T-helper 2 cell (primary cell): ENCODE data around the gene UCN2.

ENCODE experiments used
- DNase-seq, 5 experiments: peaks; one replicate each; pipeline versions ENCODE4 v3.0.0 to v3.0.0-alpha.2; 2012 to 2022
- total RNA-seq, 2 donors: gene quantifications; one replicate each; lab custom pipeline; 2026; lab: John Stamatoyannopoulos, UW

Gene UCN2, protein sequence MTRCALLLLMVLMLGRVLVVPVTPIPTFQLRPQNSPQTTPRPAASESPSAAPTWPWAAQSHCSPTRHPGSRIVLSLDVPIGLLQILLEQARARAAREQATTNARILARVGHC
- total RNA-seq, result 0 reads per million in 2 donors

DNA sequence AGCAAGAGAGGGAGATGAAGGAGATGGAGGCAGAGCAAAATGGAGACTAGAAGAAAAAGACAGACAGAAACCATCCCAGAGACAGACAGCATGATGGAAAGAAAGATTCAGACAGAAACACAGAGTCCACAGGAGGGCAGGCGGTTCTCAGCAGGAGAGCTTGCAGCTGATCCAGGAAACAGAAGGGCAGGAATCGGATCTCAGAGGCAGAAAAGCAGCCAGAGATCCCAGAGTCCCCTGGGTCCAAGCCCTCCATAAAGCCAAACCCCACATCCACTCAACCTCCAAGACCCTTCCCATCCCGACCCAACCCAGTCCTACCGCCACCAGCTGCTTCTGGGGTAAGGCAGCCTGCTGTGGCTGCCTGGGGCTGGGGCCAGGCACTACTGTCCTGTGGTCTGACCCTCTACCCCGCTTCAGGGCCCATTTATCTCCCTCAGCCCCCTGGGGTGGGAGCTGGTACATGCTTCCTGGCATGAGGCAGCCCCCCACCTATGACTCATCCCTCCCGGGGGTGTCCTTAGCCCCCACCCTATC is at the start of gene UCN2:
Gene UCN2, minus strand, starts transcription at position 400 of the 537 bp plus-strand sequence. CDS start 657 bp downstream, outside the sequence.
- DNase-seq, result no peak

DNA sequence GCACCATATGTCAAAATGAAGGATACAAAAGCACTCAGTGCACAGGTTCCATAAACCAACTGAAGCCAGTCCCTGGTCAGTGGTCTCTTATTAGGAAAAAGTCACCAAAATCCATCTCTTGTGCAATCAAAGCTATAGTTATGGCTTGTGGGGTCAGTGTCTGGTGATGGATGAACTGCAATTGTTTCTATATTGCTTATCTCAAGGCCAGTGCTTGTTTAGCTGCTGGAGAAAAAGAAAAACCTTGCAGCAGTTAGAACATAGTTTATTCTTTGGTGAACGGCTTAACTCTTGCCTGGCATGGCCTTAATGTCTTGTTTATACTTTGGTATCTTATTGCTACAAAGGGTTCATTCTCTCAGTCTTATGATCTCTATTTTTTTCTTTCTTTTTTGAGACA is 48.7 kb upstream of the UCN2 start:
- no peak for DNase-seq

DNA sequence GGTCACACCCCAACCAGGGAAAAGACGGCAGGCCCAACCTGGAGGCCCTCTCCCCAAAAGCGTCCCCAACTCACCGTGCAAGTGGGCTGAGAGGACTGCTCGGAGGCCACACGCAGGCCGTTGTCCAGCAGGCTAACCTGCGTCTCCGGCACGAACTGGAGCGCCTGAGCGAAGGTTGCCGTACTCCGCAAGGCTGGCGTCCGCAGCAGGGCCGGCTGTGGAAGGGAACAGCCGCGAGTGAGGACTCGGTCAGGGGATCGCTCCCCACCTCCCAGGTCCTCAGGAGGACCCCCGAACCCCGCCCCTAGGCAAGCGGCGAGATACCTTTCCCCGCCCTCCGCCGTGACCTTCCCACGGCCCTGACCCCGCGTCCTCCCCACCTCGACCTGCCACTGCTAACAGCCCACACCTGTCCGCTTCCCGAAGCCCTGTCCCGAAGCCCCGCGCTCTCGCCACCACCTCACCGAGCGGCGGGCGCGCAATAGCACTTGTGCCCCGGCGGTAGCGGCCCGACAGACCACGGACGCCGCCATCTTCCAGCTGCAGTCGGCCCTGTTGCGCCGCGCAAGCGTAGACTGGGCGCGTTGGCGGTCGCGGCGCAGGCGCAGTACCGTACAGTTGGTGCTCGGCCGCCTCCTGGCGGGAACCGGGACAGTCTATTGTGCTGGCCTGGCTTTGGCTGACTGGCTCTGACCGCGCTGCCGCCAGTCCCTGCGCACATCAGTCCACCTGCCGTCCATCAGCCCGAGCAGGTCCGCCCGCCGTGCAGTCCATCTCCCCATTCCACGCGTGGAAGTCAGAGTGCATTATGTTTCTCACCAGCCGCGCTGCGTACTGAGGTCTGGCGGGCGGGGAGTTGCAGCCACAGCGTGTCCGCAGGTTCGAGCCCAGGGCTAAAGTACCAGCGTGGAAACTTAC is 45.8 kb upstream of the UCN2 start, which contains the start of gene UQCRC1:
Gene UQCRC1, minus strand, starts transcription at position 559 of the 918 bp plus-strand sequence. Its CDS starts 26 bp downstream, at position 533.
- peak; percentile 85 to 93 (median 87) for DNase-seq

DNA sequence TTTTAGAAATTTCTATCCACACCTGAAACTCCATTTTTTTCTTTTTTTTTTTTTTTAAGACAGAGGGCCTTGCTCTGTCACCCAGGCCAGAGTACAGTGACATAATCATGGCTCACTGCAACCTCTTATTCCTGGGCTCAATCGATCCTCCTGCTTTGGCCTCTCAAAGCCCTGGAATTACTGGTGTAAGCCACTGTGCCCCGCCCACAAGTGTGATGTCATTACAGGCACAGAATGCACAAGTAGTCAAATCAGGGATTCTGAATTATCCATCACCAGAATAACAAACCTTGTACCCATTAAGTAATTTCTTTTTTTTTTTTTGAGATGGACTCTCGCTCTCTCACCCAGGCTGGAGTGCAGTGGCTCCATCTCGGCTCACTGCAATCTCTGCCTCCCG is 43.9 kb upstream of the UCN2 start:
- no peak for DNase-seq

DNA sequence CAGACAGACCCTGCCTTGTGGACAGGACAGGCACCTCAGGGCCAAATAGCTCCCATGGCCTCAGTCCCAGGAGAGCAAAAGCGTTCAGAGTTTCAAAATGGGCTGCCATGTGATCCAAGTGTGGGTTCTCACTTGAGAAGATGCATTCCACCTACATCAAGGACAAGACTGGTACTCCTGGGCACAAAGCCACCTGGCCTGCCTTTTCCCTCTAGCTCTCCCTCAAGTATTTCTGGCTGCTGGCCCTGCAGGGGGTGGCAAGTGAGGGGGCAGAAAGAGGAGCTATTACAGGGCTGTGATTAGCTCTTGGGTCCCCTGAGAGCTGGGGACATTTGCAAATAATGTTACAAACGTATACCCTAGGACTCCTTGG is 38.0 kb upstream of the UCN2 start:
- DNase-seq, result no peak

DNA sequence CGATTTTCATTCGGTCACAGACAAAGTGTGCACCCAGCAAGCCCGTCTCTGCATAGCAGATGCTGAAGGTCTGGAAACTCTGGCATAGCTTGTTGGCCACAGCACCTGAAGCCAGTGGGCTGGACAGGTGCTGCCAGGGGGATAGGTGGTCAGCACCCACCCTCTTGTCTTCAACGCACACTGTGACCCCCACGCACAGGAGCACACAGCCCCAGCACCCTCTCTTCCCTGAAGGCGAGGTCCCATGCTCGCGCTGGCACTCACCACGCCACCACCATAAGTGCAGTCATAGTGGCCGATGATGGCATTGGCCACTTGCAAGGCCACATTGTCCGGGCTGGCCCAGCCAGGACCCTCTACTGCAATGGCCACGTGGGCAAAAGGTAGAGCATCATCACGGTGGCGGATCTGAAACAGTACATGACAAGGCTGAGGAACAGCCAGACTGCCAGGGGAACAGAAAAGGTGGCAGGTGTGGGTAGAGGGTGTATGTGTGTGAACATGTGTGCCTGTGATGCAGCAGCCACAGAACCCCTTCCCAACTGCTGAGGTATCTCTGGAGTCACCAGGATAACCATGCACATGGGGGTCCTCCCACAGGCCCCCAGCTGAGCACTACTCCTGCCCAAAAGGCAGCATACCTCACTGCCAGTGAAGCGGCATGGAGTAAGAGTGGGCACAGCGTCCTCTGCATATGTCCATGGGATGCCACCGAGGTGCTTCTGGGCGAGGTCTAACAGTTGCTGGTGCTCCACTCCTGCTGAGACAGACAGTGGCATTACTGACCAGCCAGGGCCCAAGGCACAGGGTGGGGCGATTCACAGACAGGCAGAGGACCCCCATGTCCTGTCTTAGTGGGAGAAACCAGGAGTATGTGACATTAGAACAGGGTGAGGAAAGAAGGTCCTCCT is 37.4 kb upstream of the UCN2 start:
- no peak for DNase-seq

DNA sequence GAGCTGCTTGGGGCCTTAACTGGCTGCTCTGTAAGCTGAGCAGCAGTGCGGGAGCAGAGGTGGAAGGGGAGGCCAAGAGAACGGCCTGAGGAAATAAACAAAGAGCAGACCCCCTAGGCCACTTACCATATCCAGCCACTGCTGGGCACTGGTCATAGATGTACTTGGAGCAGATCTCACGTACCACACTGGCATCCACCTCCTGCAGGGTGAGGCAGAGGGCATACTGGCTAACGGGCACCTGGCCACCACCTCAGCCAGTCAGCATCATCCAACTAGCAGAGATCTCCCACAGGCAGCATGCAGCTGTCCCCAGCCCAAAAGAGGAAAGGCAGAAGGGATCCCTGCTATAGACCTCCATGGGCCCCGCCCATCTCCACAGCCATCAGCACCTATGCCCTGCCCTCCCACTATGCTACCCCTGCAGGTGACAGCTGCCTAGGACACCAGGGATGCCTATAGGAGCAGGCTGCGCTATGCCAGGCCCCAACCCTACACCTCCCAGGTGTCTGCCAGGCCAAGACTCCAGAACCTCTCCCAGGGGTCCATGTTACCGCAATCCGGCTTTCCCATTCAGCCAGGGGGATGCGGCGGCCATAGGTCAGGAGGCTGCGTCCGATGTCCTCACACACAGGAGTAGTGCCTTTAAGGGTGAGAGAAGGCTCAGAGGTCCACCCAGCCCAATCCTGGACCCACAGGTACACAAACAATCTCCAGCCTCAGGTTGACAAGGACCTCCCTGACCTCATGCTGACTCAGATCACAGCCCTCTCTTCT is 36.1 kb upstream of the UCN2 start:
- DNase-seq, result no peak

DNA sequence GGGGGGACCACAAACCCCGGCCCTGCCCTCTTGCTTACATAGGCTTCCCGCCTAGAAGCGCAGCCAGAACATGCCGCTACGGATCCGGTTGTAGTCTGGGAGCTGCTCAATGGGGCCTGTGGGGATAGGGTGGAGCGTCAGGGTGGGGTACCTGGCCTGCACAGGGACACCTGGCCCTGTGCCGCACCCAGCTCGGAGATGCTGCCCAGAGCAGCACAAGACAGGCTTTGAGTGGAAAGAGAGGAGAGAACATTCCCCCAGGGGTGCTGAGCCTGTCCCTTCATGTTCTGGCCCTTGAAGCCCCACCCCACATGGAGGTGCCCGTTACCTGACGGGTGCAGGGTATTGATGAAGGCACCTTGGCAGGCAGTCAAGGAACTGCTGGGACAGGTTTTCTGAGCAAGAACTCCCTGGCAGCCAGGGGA is 35.5 kb upstream of the UCN2 start:
- no peak for DNase-seq

DNA sequence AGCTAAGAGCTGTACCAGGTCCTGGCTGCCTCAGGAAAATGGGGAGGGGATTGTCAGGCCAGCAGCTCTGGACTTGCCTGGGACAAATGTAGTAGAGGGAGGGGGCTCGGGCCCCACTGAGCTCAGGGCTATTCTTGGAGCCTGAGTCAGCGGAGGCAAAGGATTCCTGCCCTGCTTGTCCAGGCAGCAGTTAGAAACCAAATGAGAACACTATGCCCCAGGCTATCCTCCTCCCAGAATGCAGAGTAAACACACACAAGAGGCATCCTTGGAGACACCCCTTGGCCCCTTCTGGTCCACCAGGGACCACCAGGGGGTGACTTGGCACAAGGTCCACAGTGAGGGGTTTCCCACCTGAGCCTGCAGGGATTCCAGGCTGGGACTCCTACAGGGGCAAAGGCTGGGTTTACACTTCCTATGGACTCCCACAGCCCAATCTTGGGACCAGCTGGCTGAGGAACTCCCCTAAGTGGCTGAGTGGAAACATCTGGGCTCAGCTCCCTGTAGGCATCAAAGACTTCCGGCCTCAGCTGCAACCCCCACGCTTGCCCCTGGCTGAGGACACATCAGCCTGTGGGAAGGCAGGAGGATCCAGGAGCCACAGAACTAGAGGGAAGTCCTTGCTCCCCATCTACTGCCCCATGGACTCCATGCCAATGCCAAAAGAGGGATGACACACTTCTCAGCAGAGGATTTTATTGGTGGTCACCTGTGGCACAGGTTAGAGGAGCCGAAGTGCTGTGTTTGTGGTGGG is 34.9 kb upstream of the UCN2 start:
- no peak for DNase-seq

DNA sequence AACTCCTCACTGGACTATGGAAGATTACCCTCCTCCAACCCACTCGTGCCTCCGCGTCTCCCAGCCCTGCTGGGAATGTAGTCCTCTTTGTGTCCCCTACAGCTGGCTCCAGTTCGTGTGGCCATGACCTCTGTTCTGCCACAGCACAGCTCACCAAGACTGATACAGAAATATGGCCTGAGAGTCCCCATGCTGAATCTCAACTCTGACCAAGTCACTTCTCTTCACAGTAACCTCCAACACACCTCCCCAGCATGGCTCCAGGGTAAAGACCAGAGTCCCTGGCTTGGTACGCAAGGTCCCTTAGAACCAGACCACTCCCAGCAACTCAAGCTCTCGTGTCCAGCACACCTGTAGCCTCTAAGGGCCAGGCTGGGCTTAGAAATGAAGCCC is 33.8 kb upstream of the UCN2 start:
- DNase-seq, result no peak

DNA sequence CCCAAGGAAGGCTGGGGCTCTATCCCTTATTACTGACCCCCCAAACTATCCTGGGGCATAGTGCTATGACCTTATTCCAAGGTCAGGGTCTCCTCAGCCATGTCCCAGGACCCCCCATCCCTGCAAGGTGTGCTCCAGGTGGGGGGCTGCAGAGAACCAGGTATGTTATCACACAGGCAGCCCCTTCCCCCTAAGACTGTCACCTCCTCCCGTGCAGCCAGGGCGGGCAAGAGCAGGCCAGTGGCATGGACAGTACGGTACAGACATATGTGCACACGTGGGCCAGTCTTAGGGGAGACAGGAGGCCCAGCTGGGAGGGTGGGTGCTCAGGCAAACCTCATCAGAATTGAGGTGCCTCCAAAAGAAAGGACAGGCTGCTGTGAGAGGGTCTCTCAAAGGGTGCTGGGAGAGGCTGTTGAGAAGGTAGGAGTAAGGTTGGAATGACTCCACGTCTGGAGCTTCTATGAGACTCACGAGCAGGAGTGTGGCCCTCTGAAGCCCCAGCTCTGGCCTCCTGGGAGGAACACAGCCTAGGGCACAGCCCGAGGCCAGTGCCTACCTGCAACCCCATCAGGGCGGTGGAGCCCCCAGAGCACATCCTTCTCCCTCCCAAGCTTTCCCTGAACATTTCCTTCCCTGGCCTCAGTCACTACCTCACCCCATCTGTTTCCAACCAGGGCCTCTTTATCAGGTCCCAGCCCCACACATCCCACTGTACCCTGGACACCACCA is 33.3 kb upstream of the UCN2 start:
- no peak for DNase-seq

DNA sequence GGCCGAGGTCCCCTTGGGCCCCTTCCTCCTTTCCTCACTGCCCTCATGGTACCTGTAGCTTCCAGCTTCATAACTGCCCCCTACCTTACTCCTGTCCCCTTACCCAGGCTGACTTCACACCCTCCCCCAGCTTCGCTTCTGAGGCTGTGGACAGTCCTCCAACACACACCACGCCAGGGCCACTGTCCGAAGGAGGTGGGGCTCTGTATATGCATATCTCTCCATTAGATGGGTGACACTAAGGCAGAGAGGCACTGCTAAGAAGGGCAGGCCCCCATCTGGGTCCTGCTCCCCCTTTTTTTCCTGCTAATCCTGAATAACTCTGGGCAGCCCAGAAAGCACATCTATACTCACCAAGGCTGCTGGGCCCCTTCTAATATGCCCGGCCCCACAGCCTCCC is 32.6 kb upstream of the UCN2 start:
- DNase-seq, result no peak

DNA sequence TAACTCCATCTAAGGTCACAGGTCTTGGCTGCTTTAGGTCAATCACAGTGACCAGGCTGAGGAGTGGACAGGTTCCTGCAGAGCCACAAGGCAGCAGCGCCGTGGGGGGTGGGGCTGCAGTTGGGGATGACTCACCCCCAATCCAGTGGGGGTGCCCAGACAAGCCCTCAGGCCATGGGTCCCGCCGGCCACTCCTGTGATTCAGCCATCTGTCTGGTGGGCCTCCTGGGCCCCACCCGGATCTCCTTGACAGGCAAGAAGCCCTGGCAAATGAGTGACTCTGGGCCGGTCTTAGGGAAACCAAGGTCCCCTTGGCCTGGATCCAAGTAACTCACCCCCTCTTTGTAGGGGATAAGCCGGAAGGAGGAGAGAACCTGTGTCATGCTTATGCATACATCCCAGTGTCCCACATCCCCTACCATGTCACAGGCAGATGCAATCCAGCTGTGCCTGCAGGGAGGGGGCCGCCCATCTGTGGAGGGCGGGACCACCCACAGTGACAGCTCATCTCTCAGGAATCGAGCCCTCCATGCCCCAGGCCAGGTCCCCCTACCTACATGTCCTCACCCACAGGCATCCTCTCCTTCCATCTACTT is 32.0 kb upstream of the UCN2 start:
- no peak for DNase-seq

DNA sequence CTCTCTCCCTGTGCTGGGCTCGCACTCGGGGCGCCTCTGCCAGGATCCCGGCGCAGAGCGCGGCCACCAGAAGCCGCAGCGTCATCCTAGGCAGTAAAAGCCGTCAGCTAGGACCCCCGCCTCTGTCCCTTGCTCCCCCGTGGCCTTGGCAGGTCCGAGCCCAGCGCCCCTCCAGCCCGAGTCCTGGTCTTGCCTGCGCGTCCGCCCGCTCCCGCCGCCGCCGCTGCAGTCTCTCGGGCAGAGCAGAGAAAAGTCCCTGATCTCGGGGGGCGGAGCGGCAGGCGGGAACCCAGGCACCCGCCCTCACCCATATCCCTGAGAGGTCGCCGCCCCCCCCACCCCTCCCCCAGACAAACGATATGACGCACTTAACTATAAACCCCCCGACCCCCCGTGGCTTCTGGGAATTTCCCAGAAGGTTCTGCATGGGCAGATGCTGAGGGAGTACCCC is 31.5 kb upstream of the UCN2 start, which contains the start of gene COL7A1:
Gene COL7A1, minus strand, starts transcription at position 255 of the 451 bp plus-strand sequence. Its CDS starts 170 bp downstream, at position 85.
- no peak for DNase-seq

DNA sequence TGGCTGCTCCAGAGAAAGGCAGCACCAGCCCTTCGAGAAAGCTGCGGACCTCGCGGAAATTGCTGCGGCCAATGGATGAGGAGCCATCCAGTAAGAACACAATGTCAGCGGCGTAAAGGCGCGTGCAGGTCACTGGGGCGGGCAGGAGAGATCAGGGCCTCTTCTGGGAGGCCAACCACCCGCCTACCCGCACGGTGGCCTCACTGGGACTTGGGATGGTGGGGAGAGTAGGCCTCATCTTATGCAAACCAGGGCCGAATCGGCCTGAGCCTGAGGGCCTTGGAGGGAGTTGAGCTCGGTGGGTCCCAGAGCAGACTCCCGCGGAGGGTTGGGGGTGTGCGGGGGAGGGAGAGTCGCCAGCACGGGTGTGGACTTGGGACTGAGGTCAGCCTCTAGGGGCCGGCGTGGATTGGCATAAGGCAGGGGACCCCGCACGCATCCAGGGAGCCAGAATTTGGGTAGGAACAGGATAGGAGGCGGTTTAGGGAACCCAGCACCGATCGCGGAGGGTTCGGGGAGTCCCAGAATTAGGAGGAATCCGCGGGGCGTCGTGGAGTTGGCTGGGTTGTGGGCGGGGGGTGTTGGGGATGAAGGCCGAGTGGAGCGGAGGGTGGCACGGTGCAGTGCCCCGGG is 31.0 kb upstream of the UCN2 start:
- DNase-seq, result no peak

DNA sequence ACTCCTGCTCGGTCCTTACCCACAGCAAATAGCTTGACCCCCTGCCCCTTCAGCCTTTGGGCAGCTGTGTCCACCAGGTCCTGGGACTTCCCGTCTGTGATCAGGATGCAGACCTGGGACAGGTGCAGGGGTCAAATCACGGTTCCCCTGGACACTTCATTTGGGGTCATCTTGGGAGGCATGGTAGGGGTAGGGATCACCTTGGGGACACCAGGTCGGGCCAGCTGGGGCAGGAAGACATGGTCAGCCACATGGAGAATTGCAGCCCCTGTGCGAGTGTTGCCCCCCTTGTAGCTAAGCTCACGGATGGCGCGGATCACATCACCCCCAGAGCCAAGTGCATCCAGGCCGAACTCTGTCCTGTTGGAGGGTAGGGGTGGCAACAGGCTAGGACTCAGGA is 29.8 kb upstream of the UCN2 start:
- DNase-seq, result no peak

DNA sequence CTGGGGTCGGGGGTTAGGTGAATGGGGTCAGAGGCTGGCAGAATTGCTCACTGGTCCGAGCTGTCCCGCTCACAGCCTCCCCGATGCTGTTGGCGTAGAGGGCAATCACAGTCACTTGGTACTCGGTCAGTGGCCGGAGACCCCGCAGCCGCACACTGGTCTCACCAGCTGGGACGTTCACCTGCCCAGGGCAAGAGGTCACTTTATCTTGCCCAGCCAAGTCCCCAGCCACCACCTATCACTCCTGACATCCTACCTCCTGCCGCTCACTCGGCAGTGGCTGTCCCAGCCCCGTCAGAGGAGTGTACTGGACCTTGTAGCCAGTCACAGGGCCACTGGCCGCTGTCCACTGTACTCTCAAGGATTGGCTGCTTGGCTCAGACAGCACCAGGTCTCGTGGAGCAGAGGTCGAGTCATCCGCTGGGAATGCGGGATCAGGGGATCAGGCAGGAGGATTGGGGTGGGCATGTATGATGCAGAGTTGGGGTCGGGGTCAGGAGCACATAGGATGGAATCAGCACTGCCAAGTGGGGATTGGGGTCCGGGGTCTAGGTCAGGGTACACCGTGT is 29.0 kb upstream of the UCN2 start:
- no peak for DNase-seq

DNA sequence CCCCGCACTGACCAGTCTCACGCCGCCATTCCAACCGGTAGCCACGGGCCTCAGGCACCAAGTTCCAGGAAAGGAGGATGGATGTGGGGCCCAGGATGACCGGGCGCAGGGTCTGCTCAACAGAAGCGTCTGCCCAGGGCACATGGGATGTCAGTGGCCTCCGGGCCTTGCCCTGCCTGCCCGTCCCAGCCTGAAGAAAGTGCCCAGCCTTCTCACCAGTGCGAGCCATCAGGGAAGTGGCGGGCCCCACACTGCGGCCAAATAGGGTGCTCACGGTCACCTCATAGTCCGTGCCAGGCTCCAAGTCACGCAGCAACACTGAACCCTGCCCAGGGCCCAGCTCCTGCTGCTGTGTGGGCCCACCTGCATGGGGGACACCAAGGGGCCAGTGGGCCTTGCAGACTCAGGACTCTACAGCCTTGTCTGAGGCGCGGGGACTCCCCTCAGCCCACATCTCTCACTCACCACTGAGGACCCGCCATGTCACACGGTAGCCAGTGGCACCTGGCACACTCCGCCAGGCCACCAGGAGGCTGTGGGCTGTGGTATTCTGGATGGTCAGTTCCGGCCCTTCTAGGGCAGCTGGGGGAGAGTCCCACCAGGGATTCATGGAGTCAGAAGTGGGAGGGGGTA is 28.4 kb upstream of the UCN2 start:
- no peak for DNase-seq

DNA sequence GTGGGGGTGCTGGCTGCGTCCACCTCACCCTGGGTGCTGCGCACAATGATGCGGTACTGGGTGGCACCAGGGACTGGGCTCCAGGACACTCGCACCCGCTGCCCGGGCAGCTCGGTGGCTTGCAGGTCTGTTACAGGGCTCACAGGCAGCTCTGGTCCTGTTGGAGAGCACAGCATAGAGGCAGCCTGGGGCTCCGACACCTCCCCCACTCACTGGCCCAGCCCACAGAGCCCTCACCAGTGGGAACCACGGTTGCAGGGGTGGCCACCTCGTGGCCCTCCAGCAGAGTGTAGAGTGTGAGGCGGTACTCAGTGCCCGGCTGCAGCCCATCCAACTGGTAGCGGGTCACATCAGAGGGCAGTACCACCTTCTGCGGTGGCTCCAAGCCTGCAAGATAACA is 27.9 kb upstream of the UCN2 start:
- no peak for DNase-seq
